Measurements from ENCODE around the gene VPS41. TPM values are rescaled to one million over a fixed set of nuclear protein-coding genes. Genes with fewer than 3 reads are reported as not detected.

VPS41 gene
- total and polyA plus RNA-seq, 10 of the 15 experiments (the other 5 are each of a cell fraction or from before 2014, with no cell fraction given): 15.3 to 63.2 (median 47.0) TPM

- TF ChIP-seq, protein P1, sequence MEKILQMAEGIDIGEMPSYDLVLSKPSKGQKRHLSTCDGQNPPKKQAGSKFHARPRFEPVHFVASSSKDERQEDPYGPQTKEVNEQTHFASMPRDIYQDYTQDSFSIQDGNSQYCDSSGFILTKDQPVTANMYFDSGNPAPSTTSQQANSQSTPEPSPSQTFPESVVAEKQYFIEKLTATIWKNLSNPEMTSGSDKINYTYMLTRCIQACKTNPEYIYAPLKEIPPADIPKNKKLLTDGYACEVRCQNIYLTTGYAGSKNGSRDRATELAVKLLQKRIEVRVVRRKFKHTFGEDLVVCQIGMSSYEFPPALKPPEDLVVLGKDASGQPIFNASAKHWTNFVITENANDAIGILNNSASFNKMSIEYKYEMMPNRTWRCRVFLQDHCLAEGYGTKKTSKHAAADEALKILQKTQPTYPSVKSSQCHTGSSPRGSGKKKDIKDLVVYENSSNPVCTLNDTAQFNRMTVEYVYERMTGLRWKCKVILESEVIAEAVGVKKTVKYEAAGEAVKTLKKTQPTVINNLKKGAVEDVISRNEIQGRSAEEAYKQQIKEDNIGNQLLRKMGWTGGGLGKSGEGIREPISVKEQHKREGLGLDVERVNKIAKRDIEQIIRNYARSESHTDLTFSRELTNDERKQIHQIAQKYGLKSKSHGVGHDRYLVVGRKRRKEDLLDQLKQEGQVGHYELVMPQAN (conservative IDR thresholded peaks at IDR 0.05): no peak
Measured at GRCh38 chr7:38709123-38709522, 199.9 kb downstream of the VPS41 start (continued).

DNA sequence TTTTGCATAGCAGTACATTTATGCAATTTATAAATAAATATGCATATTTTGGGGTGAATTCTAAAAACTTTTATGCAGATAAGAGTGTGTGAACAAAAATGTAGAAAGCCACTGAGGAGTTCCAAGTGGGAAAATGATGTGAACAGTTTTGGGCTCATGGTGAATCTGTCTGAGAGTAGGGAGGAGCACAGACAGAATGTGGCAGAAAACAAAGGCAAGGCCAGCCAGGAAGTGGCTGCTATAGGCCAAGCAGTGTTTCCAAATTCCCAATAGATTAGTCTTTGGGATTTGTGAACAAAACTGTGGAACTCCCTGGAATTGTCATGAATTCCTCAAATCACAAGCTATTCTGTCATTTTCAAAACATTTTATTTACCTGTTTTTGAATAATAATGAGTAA, 204.2 kb downstream of the VPS41 start:
- ChIA-PET POLR2A (no interaction called here), CTCF (no interaction called here), RAD21 (ENCODE audit: unreplicated experiment) (no interaction called here), SMC1A (ENCODE audit: uncharacterized antibody, unreplicated experiment) (interaction anchor here (0.5 kb wide), 1 partner anchor 634 kb away, joined by 3 read pairs; no protein-coding TSS in a partner anchor)
- no peak overlapping the region for H3K27ac ChIP-seq (ENCODE audit: control insufficient read depth, insufficient read depth)
- no peak overlapping the region for H3K4me2 ChIP-seq (ENCODE audit: control insufficient read depth, insufficient read depth)
- H4K20me1 ChIP-seq (ENCODE audit: control insufficient read depth, insufficient read depth): no peaks in the 10 kb centered on the region
- no peak overlapping the region for H2AFZ ChIP-seq (ENCODE audit: control insufficient read depth, low read depth, low read length)
- in situ Hi-C loops (cut with MboI) (no loop called here), intact Hi-C loops (cut with micrococcal nuclease; ENCODE audit: unreplicated experiment) (no loop called here)
- no peaks in the 10 kb centered on the region for H3K36me3 ChIP-seq (ENCODE audit: control insufficient read depth in 2 of 2, insufficient read depth in 2 of 2, low read length in 1 of 2)
- no TSS peak for BruUV-seq (replicated peaks)
- H3K4me3 ChIP-seq: no peak overlapping the region
- FAIRE-seq (no peak), DNase-seq (ENCODE audit: low read depth, low spot score) (no peak), ATAC-seq (no peak)
- H3K9me3 ChIP-seq (replicated peaks; ENCODE audit: control insufficient read depth, insufficient read depth, low read length): no peaks in the 10 kb centered on the region
- no peak overlapping the region for H3K9ac ChIP-seq (ENCODE audit: control insufficient read depth, insufficient read depth, low read length)
- no peaks in the 10 kb centered on the region for H3K79me2 ChIP-seq (ENCODE audit: control insufficient read depth, insufficient read depth, low read length)
- no peaks in the 10 kb centered on the region for H3K4me1 ChIP-seq (ENCODE audit: control insufficient read depth, insufficient read depth, low read length)
- H3K27me3 ChIP-seq (replicated peaks in 1 of 2; ENCODE audit: control insufficient read depth in 2 of 2, insufficient read depth in 2 of 2, low read length in 1 of 2): no peaks in the 10 kb centered on the region
- TF ChIP-seq TARDBP (IDR thresholded peaks at IDR 0.05; ENCODE audit: borderline replicate concordance) (no peak), SMARCA5 (IDR thresholded peaks at IDR 0.05) (no peak), HDAC2 (IDR thresholded peaks at IDR 0.05) (no peak), PAX8 (IDR thresholded peaks at IDR 0.05) (no peak), SIN3A (IDR thresholded peaks at IDR 0.05; ENCODE audit: low read depth, low read length) (no peak), TCF7 (IDR thresholded peaks at IDR 0.05; ENCODE audit: borderline replicate concordance) (no peak), MXI1 (IDR thresholded peaks at IDR 0.05; ENCODE audit: low read depth, low read length) (no peak), HDGF (IDR thresholded peaks at IDR 0.05) (no peak), SMAD1 (IDR thresholded peaks at IDR 0.05; ENCODE audit: low read depth, partially characterized antibody) (no peak), MYB (IDR thresholded peaks at IDR 0.05; ENCODE audit: borderline replicate concordance, low read depth, low read length) (no peak), STAT3 (IDR thresholded peaks at IDR 0.05; ENCODE audit: low read depth, low read length) (no peak), ZZZ3 (IDR thresholded peaks at IDR 0.05; ENCODE audit: control insufficient read depth, insufficient read length, low read depth) (no peak), CBX3 (IDR thresholded peaks at IDR 0.05; ENCODE audit: borderline replicate concordance, low read depth) (no peak)
- TF ChIP-seq, protein P2, sequence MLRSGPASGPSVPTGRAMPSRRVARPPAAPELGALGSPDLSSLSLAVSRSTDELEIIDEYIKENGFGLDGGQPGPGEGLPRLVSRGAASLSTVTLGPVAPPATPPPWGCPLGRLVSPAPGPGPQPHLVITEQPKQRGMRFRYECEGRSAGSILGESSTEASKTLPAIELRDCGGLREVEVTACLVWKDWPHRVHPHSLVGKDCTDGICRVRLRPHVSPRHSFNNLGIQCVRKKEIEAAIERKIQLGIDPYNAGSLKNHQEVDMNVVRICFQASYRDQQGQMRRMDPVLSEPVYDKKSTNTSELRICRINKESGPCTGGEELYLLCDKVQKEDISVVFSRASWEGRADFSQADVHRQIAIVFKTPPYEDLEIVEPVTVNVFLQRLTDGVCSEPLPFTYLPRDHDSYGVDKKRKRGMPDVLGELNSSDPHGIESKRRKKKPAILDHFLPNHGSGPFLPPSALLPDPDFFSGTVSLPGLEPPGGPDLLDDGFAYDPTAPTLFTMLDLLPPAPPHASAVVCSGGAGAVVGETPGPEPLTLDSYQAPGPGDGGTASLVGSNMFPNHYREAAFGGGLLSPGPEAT (IDR thresholded peaks at IDR 0.05; ENCODE audit: low read depth): no peak
- TF ChIP-seq, protein P3, sequence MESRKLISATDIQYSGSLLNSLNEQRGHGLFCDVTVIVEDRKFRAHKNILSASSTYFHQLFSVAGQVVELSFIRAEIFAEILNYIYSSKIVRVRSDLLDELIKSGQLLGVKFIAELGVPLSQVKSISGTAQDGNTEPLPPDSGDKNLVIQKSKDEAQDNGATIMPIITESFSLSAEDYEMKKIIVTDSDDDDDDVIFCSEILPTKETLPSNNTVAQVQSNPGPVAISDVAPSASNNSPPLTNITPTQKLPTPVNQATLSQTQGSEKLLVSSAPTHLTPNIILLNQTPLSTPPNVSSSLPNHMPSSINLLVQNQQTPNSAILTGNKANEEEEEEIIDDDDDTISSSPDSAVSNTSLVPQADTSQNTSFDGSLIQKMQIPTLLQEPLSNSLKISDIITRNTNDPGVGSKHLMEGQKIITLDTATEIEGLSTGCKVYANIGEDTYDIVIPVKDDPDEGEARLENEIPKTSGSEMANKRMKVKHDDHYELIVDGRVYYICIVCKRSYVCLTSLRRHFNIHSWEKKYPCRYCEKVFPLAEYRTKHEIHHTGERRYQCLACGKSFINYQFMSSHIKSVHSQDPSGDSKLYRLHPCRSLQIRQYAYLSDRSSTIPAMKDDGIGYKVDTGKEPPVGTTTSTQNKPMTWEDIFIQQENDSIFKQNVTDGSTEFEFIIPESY (IDR thresholded peaks at IDR 0.05): no peak
- TF ChIP-seq, protein P4, sequence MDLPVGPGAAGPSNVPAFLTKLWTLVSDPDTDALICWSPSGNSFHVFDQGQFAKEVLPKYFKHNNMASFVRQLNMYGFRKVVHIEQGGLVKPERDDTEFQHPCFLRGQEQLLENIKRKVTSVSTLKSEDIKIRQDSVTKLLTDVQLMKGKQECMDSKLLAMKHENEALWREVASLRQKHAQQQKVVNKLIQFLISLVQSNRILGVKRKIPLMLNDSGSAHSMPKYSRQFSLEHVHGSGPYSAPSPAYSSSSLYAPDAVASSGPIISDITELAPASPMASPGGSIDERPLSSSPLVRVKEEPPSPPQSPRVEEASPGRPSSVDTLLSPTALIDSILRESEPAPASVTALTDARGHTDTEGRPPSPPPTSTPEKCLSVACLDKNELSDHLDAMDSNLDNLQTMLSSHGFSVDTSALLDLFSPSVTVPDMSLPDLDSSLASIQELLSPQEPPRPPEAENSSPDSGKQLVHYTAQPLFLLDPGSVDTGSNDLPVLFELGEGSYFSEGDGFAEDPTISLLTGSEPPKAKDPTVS (IDR thresholded peaks at IDR 0.05; ENCODE audit: low read depth, low read length): no peak
